Measurements from ENCODE around the gene CASZ1.

The CASZ1 gene

DNA sequence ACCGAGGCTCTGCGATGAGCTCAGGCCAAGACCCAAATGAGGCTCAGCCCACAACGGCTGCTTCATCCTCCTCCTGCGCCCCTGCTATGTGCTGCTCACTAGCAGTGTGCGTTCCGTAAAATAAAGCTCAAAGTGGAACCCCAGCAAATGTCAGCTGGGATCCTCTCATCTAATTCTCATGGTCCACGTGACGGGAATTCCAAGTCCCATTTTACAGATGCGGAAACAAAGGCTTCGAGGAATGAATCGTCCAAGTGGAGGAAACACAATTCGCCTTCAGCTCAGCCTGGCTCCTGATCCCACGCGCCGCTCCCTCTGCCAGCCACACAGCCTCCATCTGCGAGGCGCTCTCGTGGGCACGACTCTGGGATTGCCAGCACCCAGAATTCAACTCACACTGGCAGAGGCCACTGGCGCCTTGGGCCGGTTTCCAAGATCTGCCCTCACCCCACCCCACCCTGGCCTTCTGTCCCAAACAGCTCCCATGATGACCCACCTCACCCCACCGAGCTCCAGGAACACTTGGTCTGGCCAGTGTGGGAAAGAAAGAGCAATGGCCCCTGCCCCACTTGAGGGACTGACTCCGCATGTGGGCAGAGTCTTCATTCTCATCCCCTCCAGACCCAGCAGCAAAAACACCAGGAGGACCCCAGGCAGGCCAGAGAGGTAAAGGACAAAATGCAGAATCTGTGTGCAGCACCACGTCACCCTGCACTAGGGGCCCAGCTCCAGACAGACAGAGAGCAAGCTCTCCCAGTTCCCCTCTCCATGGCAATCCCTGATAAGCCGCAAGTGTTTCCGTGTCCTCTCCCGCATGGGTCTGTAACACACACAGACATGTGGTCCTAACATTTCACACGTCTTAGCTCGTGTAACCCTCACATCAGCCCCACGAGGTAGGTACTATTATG lies 10.5 kb downstream of the CASZ1 start:
- H3K4me3 ChIP-seq (ENCODE audit: low read depth, low read length) = no peak overlapping the region
- TF ChIP-seq CTCF (IDR thresholded peaks at IDR 0.05; ENCODE audit: low read depth, low read length) = no peak

- no peak for TF ChIP-seq CTCF (IDR thresholded peaks at IDR 0.05; ENCODE audit: low read depth, low read length)
- H3K4me3 ChIP-seq (ENCODE audit: low read depth, low read length) = no peak overlapping the region
Observed at GRCh38 chr1:10784998-10785727, 11.3 kb downstream of the CASZ1 start.

DNA sequence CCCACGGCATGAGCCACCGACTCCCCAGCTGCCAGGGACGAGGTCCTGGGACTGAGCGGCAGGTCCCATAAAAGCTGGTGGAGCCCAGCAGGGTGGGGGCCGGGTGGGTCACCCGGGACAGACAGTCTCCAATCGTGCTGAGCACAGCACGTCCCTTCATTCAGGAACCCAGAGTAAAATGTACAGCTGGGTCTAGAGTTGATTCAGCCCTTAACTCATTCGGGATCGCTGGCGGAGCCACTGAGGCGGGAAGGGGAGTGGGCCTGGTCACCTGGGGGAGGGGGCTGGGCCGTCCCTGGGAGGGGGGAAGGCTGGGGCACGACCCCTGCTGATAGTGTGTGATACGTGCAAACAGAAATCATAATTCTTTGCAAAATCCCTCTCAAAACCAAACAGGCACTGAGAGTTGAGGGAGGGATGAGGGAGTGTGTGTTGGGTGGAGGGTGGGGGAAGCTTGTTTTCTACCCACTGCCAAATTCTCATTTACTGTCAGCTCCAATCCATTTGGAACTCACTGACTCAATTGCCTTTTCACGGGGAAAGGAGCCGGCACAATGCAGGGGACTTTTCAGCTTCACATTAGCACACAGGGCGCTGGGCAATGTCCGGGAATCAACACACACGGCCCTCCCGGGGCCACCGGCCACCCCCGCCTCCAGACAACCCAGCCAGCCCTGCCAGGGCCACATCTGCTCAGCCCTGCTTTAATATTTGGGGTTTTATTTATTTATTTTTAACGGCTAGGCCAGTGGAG lies 13.8 kb downstream of the CASZ1 start:
- no peak for TF ChIP-seq CTCF (IDR thresholded peaks at IDR 0.05; ENCODE audit: low read depth, low read length)

GRCh38 chr1:10781137-10781536 lies 15.3 kb downstream of the CASZ1 start:
- TF ChIP-seq CTCF (IDR thresholded peaks at IDR 0.05; ENCODE audit: low read depth, low read length) = no peak
- H3K4me3 ChIP-seq (ENCODE audit: low read depth, low read length) = no peak overlapping the region

More for the DNA sequence above, 13.8 kb downstream of the CASZ1 start:
- H3K4me3 ChIP-seq (ENCODE audit: low read depth, low read length) = no peak overlapping the region

- no peak overlapping the region for H3K4me3 ChIP-seq (ENCODE audit: low read depth, low read length)
- TF ChIP-seq CTCF (IDR thresholded peaks at IDR 0.05; ENCODE audit: low read depth, low read length) = no peak
Observed at GRCh38 chr1:10779841-10780240, 16.6 kb downstream of the CASZ1 start.

DNA sequence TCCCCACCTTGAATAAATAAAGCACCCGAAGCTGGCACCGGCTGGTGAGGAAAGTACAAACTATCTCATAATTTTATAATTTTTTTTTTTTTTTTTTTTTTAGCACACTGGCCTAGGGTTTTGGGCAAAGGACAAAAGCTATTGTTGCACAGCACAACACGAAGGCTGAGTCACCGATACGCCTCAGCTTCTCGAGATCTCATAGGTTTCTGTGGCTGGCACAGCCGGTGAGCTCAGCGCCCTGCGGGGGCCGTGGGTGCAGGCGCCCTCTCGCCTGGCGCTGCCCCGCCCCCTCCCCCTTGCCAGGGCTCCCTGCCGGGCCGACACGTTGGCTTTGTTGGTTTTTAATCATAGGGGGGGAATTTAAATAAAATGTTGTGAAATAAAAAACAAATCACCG lies 17.2 kb downstream of the CASZ1 start:
- TF ChIP-seq CTCF (IDR thresholded peaks at IDR 0.05; ENCODE audit: low read depth, low read length) = no peak

More for the DNA sequence above, 17.2 kb downstream of the CASZ1 start:
- no peak overlapping the region for H3K4me3 ChIP-seq (ENCODE audit: low read depth, low read length)
